Measurements from ENCODE around the gene C6orf120. TPM values are rescaled to one million over a fixed set of nuclear protein-coding genes. Genes with fewer than 3 reads are reported as not detected.
A peak's percentile ranks its signal among the peaks of the same experiment; 100 is the strongest.

Gene C6orf120
- total and polyA plus RNA-seq, 2 of the 13 experiments (the other 11 are each of a cell fraction or from before 2014, with no cell fraction given): 21.7 to 29.9 TPM

- peak; percentile 31; the same call in 1 of the 2 replicates for TF ChIP-seq ZNF574 (CRISPR knock-in tag; IDR thresholded peaks at IDR 0.05)
- TF ChIP-seq AKAP8 (CRISPR knock-in tag; IDR thresholded peaks at IDR 0.05): 0 out of 2 replicates have a peak, but pooled peaks have one; percentile 63
- TF ChIP-seq ZNF780A (CRISPR knock-in tag; IDR thresholded peaks at IDR 0.05): peak; percentile 94
- TF ChIP-seq JDP2 (CRISPR knock-in tag; IDR thresholded peaks at IDR 0.05; ENCODE audit: borderline replicate concordance): peak; percentile 67; the same call in 1 of the 2 replicates
- no peak for TF ChIP-seq NAIF1 (CRISPR knock-in tag; IDR thresholded peaks at IDR 0.05; ENCODE audit: borderline replicate concordance)
- TF ChIP-seq TOPORS (CRISPR knock-in tag; IDR thresholded peaks at IDR 0.05): no peak; the same call in 1 of the 2 replicates
- peak; percentile 96 for TF ChIP-seq ZNF546 (CRISPR knock-in tag; conservative IDR thresholded peaks at IDR 0.05)
- no peak; the same call in 1 of the 2 replicates for TF ChIP-seq MBNL3 (CRISPR knock-in tag; conservative IDR thresholded peaks at IDR 0.05)
- peak; percentile 45; the same call in 1 of the 2 replicates for TF ChIP-seq SMAD3 (CRISPR knock-in tag; IDR thresholded peaks at IDR 0.05)
- peak; percentile 76 for TF ChIP-seq ZBTB1 (CRISPR knock-in tag; IDR thresholded peaks at IDR 0.05; ENCODE audit: borderline replicate concordance)
- TF ChIP-seq ZNF614 (CRISPR knock-in tag; IDR thresholded peaks at IDR 0.05; ENCODE audit: borderline replicate concordance): no peak
- no peak for TF ChIP-seq RERE (CRISPR knock-in tag; IDR thresholded peaks at IDR 0.05; ENCODE audit: low read depth)
- peak; percentile 41 for TF ChIP-seq JARID2 (CRISPR knock-in tag; IDR thresholded peaks at IDR 0.05; ENCODE audit: insufficient replicate concordance)
- TF ChIP-seq NBN (conservative IDR thresholded peaks at IDR 0.05): no peak
- peak; percentile 73; the same call in 1 of the 2 replicates for TF ChIP-seq GMEB1 (CRISPR knock-in tag; IDR thresholded peaks at IDR 0.05; ENCODE audit: borderline replicate concordance)
- TF ChIP-seq ZFP41 (CRISPR knock-in tag; IDR thresholded peaks at IDR 0.05; ENCODE audit: borderline replicate concordance): peak; percentile 54; the same call in 1 of the 2 replicates
- no peak for TF ChIP-seq HNF4A (CRISPR knock-in tag; IDR thresholded peaks at IDR 0.05)
- TF ChIP-seq ZNF136 (CRISPR knock-in tag; IDR thresholded peaks at IDR 0.05; ENCODE audit: low read depth): no peak
These were observed 22.7 kb downstream of the C6orf120 start, which contains the start of gene PHF10 (continued) for GRCh38 chr6:169724494-169725124.
